GM13977 (cell line): ENCODE data around the gene DLG3.

Experiments used
- DNase-seq: peaks from one replicate; pipeline ENCODE4 v3.0.0; 2012; ENCODE audit warnings: low spot score
- in situ Hi-C: fragments of 300-500 bp; cut with MboI; formaldehyde crosslinking; loops from one replicate; pipeline ENCODE4 v1.12.0; 2022; ENCODE audit warnings: low sequenced_read_pairs, low pct_unique_long_range_greater_than_20kb, mixed read lengths, inconsistent platforms; ENCODE audit not compliant: unreplicated experiment
- TF ChIP-seq, protein P1 (sequence below): IDR thresholded peaks from 2 replicates; pipeline ENCODE4 v1.5.1; 2012; ENCODE audit warnings: mild to moderate bottlenecking, control low read depth; ENCODE audit not compliant: insufficient read depth; ENCODE audit errors: extremely low read depth, missing control alignments

DLG3 gene

DNA sequence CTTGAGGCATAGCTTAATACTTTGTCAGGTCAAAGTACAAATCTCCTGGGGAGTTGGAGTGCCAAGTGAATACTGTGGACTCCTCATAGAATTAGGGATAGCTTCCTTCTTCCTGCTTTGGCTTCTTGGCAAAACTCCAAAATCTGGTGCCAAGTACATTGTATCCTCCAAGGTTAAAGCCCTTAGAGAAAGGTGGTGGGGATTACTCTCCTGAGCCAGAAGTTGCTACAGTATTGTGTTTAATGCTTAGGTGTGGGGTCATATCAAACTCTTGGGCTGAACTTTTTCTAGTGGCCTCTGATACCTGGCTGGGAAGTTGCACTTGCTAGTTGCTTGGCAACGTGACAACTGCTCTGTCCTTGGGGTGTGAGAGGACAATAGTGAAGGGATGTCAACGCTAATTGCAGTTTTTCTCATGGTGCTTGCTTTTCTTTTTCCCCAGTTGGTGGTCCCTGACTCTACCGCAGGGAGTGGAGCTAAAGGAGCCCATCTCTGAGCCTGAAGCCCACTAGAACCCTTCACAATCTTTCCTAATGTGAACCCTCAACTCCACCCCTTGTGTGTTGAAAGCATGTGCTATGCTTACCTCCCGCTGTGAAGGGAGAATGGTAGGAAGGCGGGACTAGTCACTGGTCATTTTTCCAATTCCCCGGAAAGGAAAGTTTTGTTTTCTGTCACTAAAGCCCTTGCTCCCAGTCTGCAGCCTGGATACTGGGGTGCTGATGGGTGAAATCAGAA, 35.5 kb downstream of the DLG3 start:
- TF ChIP-seq, protein P1, sequence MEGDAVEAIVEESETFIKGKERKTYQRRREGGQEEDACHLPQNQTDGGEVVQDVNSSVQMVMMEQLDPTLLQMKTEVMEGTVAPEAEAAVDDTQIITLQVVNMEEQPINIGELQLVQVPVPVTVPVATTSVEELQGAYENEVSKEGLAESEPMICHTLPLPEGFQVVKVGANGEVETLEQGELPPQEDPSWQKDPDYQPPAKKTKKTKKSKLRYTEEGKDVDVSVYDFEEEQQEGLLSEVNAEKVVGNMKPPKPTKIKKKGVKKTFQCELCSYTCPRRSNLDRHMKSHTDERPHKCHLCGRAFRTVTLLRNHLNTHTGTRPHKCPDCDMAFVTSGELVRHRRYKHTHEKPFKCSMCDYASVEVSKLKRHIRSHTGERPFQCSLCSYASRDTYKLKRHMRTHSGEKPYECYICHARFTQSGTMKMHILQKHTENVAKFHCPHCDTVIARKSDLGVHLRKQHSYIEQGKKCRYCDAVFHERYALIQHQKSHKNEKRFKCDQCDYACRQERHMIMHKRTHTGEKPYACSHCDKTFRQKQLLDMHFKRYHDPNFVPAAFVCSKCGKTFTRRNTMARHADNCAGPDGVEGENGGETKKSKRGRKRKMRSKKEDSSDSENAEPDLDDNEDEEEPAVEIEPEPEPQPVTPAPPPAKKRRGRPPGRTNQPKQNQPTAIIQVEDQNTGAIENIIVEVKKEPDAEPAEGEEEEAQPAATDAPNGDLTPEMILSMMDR: no peak
- in situ Hi-C loops: no loop called here
- no peak for DNase-seq

DNA sequence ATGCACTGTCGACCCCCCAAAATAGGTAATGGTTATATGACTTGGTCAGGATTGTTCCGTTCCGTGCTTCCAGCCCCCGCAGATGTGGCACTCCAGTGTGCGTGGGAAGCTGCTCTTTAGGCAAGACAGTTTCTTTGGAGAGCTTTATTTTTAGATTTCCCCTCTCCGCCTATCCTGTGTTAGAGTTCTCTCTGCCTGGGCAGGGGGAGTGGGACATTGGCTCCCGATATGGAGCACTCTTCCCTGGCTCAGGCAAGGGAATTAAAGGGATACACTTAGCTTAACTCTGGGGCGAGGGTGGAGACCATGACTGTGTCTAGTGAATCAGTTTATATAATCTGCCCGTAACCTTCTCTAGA, 36.0 kb downstream of the DLG3 start:
- in situ Hi-C loops: no loop called here
- TF ChIP-seq, protein P1: no peak
- no peak for DNase-seq

DNA sequence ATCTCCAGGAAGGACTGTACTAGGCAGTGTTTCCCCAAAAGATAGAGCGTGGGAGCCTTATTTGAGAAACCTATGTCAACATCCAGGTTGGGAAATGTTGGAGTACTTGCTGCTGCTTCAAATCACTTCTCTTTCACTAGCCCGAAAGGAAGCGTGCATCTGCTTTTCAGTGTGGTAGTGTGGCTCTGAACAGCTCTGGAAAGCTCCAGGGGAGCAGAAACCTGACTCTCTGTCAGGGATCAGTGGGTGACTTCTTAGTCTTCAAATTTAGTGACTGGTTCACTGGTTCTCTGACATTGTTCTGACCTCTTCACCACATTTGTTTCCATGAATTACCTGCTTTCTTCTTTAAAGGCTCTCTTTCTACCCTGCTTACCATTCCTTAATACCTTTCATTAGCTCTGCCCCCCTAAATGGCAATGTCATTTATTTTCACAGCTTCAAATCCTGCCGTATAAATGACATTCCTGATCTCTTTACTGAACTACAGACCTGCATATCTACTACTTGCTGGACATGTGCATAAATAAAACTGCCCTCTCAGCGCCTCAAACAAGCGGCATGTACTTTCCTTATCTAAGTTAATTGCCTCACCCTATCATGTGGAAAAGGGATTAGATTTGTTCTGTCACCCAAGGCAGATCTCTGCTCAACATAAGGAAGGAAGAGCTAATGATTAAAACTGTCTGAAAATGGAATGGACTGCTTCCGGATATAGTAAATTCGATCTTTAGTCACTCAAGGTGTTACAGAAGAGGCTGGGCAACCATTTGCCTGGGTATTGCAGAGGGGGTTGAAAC, 37.0 kb downstream of the DLG3 start:
- DNase-seq: no peak
- in situ Hi-C loops: no loop called here
- TF ChIP-seq, protein P1: no peak

DNA sequence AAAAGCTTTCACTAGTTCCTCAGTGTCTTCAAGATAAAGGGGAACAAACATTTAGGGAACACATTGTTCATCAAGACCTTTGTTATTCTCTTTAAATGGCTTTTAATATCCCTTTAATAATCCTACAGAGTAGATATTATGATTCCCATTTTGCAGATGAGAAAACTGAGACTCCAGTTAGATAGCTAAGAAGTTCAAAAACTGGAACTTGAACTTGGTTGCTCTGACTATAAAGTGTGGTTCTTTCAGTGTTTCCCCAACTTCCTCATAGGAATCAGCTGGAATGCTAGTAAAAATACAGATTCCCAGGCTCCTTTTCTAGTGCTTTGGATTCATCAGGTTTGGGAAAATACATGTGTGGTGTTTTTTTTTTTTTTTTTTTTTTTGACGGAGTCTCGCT, 37.7 kb downstream of the DLG3 start:
- TF ChIP-seq, protein P1: no peak
- in situ Hi-C loops: no loop called here
- no peak for DNase-seq

DNA sequence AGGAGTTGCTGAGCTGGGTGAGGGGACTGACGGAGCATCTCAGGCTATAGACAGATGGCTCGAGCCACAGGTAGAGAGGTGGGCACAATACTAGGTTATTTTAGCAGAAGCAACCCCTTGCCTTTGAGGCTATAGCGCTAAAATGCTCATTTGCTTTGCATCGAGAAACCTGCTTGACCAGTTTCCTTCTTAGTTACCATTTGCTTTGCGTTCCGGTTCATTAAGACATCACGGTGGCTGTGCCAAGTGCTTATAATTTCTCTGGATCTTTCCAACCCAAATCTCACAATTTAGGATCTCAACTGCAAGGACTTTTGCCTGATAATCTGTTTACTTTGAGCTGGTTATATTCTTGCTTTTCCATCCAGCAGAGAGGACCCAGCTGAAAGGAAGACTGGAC, 40.8 kb downstream of the DLG3 start:
- TF ChIP-seq, protein P1: no peak
- in situ Hi-C loops: no loop called here
- DNase-seq: no peak

DNA sequence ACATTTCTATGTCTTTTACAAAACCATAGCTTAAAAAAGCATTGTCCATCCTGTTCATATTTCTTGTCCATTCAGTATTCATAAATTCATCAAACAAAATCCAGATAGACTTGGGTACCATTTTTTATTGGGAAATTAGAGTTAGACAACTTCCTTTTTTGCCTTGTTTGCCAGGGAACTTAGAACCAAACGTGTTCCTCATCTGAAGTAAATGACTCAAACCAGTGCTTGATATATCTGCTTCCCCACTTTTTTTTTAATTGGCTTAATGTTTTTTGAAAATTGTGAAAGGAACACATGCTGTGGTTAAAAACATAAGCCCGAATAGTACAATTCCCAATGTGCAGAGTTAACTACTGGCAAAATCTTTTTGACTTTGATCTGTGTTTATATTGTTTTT, 44.2 kb downstream of the DLG3 start:
- in situ Hi-C loops: no loop called here
- no peak for DNase-seq
- TF ChIP-seq, protein P1: no peak
